ENCODE measurements around the gene SLC1A4. TPM values are rescaled to one million over a fixed set of nuclear protein-coding genes. Genes with fewer than 3 reads are reported as not detected.
A peak's percentile ranks its signal among the peaks of the same experiment; 100 is the strongest.

Gene SLC1A4
- total and polyA plus RNA-seq, 10 of the 15 experiments (the other 5 are each of a cell fraction or from before 2014, with no cell fraction given): 10.8 to 43.2 (median 27.7) TPM

- TF ChIP-seq PAX5 (IDR thresholded peaks at IDR 0.05; ENCODE audit: borderline replicate concordance, low read depth, low read length) (no peak), SP1 (IDR thresholded peaks at IDR 0.05; ENCODE audit: low read depth, low read length) (no peak), ATF7 (IDR thresholded peaks at IDR 0.05; ENCODE audit: low read depth) (0 out of 2 replicates have a peak, but pooled peaks have one; percentile 32), CREB1 (IDR thresholded peaks at IDR 0.05; ENCODE audit: low read depth) (no peak), TCF12 (IDR thresholded peaks at IDR 0.05; ENCODE audit: low read depth, low read length) (no peak), CBFB (IDR thresholded peaks at IDR 0.05; ENCODE audit: low read depth) (no peak)
- TF ChIP-seq, protein P1, sequence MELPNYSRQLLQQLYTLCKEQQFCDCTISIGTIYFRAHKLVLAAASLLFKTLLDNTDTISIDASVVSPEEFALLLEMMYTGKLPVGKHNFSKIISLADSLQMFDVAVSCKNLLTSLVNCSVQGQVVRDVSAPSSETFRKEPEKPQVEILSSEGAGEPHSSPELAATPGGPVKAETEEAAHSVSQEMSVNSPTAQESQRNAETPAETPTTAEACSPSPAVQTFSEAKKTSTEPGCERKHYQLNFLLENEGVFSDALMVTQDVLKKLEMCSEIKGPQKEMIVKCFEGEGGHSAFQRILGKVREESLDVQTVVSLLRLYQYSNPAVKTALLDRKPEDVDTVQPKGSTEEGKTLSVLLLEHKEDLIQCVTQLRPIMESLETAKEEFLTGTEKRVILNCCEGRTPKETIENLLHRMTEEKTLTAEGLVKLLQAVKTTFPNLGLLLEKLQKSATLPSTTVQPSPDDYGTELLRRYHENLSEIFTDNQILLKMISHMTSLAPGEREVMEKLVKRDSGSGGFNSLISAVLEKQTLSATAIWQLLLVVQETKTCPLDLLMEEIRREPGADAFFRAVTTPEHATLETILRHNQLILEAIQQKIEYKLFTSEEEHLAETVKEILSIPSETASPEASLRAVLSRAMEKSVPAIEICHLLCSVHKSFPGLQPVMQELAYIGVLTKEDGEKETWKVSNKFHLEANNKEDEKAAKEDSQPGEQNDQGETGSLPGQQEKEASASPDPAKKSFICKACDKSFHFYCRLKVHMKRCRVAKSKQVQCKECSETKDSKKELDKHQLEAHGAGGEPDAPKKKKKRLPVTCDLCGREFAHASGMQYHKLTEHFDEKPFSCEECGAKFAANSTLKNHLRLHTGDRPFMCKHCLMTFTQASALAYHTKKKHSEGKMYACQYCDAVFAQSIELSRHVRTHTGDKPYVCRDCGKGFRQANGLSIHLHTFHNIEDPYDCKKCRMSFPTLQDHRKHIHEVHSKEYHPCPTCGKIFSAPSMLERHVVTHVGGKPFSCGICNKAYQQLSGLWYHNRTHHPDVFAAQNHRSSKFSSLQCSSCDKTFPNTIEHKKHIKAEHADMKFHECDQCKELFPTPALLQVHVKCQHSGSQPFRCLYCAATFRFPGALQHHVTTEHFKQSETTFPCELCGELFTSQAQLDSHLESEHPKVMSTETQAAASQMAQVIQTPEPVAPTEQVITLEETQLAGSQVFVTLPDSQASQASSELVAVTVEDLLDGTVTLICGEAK (IDR thresholded peaks at IDR 0.05; ENCODE audit: borderline replicate concordance): no peak
Measured at GRCh38 chr2:65040400-65041261, 51.4 kb downstream of the SLC1A4 start (continued).

DNA sequence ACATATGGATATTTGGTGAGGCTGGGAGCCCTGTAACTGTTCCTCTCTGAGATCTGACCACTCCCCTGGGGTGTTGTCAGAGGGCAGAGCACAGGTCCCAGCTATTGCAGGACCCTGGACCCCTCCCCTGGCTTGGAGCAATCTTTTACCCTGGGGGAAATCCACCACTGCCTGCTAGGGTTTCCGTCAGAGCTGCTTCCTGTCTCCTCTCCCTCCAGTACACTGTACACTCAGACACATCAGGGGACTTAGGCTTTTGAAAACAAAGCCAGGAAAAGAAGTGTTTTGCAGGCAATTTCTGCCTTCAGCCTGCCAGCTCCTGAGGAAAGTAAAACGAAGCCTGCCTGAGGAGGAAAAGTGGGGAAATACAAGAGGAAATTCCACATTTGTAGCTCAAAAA lies 53.8 kb downstream of the SLC1A4 start:
- intact Hi-C loops (cut with micrococcal nuclease; ENCODE audit: unreplicated experiment) (loop anchor here (5.0 kb wide), 3 partner anchors 291 to 716 kb away; no protein-coding TSS in a partner anchor), in situ Hi-C loops (cut with MboI) (no loop called here)
- Histone ChIP-seq H3K79me2 (ENCODE audit: control insufficient read depth, insufficient read depth, low read length) (no peaks in the 10 kb centered on the region), H3K4me1 (ENCODE audit: control insufficient read depth, insufficient read depth, low read length) (peaks cover 2% of the 10 kb centered on the region; the same call in 1 of the 2 replicates), H3K4me3 (no peak overlapping the region), H3K4me2 (ENCODE audit: control insufficient read depth, insufficient read depth) (no peak overlapping the region), H3K27me3 (replicated peaks in 1 of 2; ENCODE audit: control insufficient read depth in 2 of 2, insufficient read depth in 2 of 2, low read length in 1 of 2) (no peaks in the 10 kb centered on the region), H3K36me3 (ENCODE audit: control insufficient read depth in 2 of 2, insufficient read depth in 2 of 2, low read length in 1 of 2) (no peaks in the 10 kb centered on the region), H3K9me3 (replicated peaks; ENCODE audit: control insufficient read depth, insufficient read depth, low read length) (peaks cover 19% of the 10 kb centered on the region), H3K27ac (ENCODE audit: control insufficient read depth, insufficient read depth) (no peak overlapping the region), H4K20me1 (ENCODE audit: control insufficient read depth, insufficient read depth) (no peaks in the 10 kb centered on the region), H2AFZ (ENCODE audit: control insufficient read depth, low read depth, low read length) (no peak overlapping the region), H3K9ac (ENCODE audit: control insufficient read depth, insufficient read depth, low read length) (no peak overlapping the region)
- ChIA-PET RAD21 (ENCODE audit: unreplicated experiment) (interaction anchor here (0.8 to 2.6 kb wide), 3 partner anchors 10 to 391 kb away, joined by 3 to 15 read pairs (median 3); no protein-coding TSS in a partner anchor), POLR2A (interaction anchor here (0.5 to 1.3 kb wide), 3 partner anchors 13 to 530 kb away, joined by 3 to 4 read pairs (median 4); partner anchors contain the start of gene CEP68), SMC1A (ENCODE audit: uncharacterized antibody, unreplicated experiment) (interaction anchor here (0.6 to 1.9 kb wide), 10 partner anchors 11 to 716 kb away, joined by 3 to 7 read pairs (median 3); no protein-coding TSS in a partner anchor), CTCF (interaction anchor here (0.9 to 3.9 kb wide), 8 partner anchors 21 to 181 kb away, joined by 3 to 28 read pairs (median 4); no protein-coding TSS in a partner anchor)
- ATAC-seq (no peak), DNase-seq (ENCODE audit: low read depth, low spot score) (no peak), FAIRE-seq (no peak)
- 76% methylated on average over 2 of the region's 2 CpGs for WGBS (ENCODE audit: insufficient coverage, insufficient replicate concordance, low lambda C conversion rate, missing lambda C conversion rate)
- BruUV-seq (replicated peaks): no TSS peak
- TF ChIP-seq SREBF2 (IDR thresholded peaks at IDR 0.05; ENCODE audit: low read length) (no peak), HDGF (IDR thresholded peaks at IDR 0.05) (no peak), DPF2 (IDR thresholded peaks at IDR 0.05) (no peak), USF2 (IDR thresholded peaks at IDR 0.05; ENCODE audit: borderline replicate concordance, low read depth, low read length) (no peak), NBN (IDR thresholded peaks at IDR 0.05) (no peak)
- TF ChIP-seq, protein P2, sequence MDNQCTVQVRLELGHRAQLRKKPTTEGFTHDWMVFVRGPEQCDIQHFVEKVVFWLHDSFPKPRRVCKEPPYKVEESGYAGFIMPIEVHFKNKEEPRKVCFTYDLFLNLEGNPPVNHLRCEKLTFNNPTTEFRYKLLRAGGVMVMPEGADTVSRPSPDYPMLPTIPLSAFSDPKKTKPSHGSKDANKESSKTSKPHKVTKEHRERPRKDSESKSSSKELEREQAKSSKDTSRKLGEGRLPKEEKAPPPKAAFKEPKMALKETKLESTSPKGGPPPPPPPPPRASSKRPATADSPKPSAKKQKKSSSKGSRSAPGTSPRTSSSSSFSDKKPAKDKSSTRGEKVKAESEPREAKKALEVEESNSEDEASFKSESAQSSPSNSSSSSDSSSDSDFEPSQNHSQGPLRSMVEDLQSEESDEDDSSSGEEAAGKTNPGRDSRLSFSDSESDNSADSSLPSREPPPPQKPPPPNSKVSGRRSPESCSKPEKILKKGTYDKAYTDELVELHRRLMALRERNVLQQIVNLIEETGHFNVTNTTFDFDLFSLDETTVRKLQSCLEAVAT (IDR thresholded peaks at IDR 0.05): no peak

All from GM12878 (cell line).